Liver (tissue), 9 donors: Measurements from ENCODE around the gene CCNI2. TPM values are rescaled to one million over a fixed set of nuclear protein-coding genes. Genes with fewer than 3 reads are reported as not detected.

ENCODE experiments used
- DNase-seq: peaks from one replicate; pipeline ENCODE4 v3.0.0-alpha.2; 2017; ENCODE audit warnings: low spot score
- H3K27ac ChIP-seq, 2 donors: one replicate each; pipeline ENCODE4 v1.7.0; 2013; ENCODE audit warnings: inconsistent platforms in 2 of 2, low read length in 2 of 2, control low read depth in 1 of 2, low read depth in 1 of 2, mild to moderate bottlenecking in 1 of 2
- H3K27me3 ChIP-seq, 4 donors: one replicate each; pipeline versions ENCODE4 v1.6.1 to v1.7.0; 2013; ENCODE audit warnings: low read length in 3 of 4, inconsistent platforms in 1 of 4, mild to moderate bottlenecking in 1 of 4, moderate library complexity in 1 of 4; ENCODE audit not compliant: control insufficient read depth in 4 of 4, insufficient read depth in 4 of 4
- H3K36me3 ChIP-seq, 4 donors: one replicate each; pipeline versions ENCODE4 v1.6.1 to v1.7.0; 2013; ENCODE audit warnings: low read length in 3 of 4, mild to moderate bottlenecking in 3 of 4, low read depth in 1 of 4, moderate library complexity in 1 of 4; ENCODE audit not compliant: control insufficient read depth in 4 of 4, insufficient read depth in 3 of 4
- H3K4me1 ChIP-seq, 4 donors: one replicate each; pipeline versions ENCODE4 v1.6.1 to v1.7.0; 2013; ENCODE audit warnings: low read length in 3 of 4, mild to moderate bottlenecking in 3 of 4, moderate library complexity in 1 of 4; ENCODE audit not compliant: control insufficient read depth in 4 of 4, insufficient read depth in 4 of 4
- H3K4me3 ChIP-seq, 3 donors: one replicate each; pipeline versions ENCODE4 v1.6.1 to v1.7.0; 2013; ENCODE audit warnings: low read length in 3 of 3, control low read depth in 1 of 3, low read depth in 1 of 3, mild to moderate bottlenecking in 1 of 3
- H3K9ac ChIP-seq, 2 donors: one replicate each; pipeline ENCODE4 v1.7.0; 2013; ENCODE audit warnings: low read length in 2 of 2, mild to moderate bottlenecking in 2 of 2, moderate library complexity in 2 of 2, control low read depth in 1 of 2, low read depth in 1 of 2
- H3K9me3 ChIP-seq, 4 donors: one replicate each; pipeline versions ENCODE4 v1.6.1 to v1.7.0; 2013; ENCODE audit warnings: low read length in 3 of 4; ENCODE audit not compliant: control insufficient read depth in 4 of 4
- ATF3 ChIP-seq: IDR thresholded peaks from 2 replicates; pipeline ENCODE4 v1.6.1; 2016; ENCODE audit warnings: antibody characterized with exemption
- CTCF ChIP-seq: fragments of 150-350 bp; IDR thresholded peaks from 2 replicates; pipeline ENCODE4 v1.5.1; 2017; ENCODE audit warnings: improper control_type of control experiment, low read depth, low read length; ENCODE audit not compliant: missing input control
- FOXA1 ChIP-seq: IDR thresholded peaks from 2 replicates; pipeline ENCODE4 v1.6.1; 2016; ENCODE audit warnings: antibody characterized with exemption
- FOXA2 ChIP-seq: IDR thresholded peaks from 2 replicates; pipeline ENCODE4 v1.6.1; 2016; ENCODE audit warnings: antibody characterized with exemption
- GABPA ChIP-seq, 2 donors: IDR thresholded peaks in 1 of 2; conservative IDR thresholded peaks in 1 of 2; 2 replicates each; pipeline ENCODE4 v1.6.1; 2016; ENCODE audit warnings: antibody characterized with exemption in 2 of 2, mild to moderate bottlenecking in 1 of 2, moderate library complexity in 1 of 2
- HNF4A ChIP-seq, 2 donors: conservative IDR thresholded peaks; 2 replicates each; pipeline ENCODE4 v1.6.1; 2016; ENCODE audit warnings: antibody characterized with exemption in 2 of 2, mild to moderate bottlenecking in 2 of 2
- HNF4G ChIP-seq: IDR thresholded peaks from 2 replicates; pipeline ENCODE4 v1.6.1; 2016; ENCODE audit warnings: antibody characterized with exemption
- JUND ChIP-seq, 2 donors: IDR thresholded peaks; 2 replicates each; pipeline ENCODE4 v1.6.1; 2016; ENCODE audit warnings: antibody characterized with exemption in 2 of 2
- NR2F2 ChIP-seq: IDR thresholded peaks from 2 replicates; pipeline ENCODE4 v1.6.1; 2016; ENCODE audit warnings: antibody characterized with exemption
- RAD21 ChIP-seq, 2 donors: IDR thresholded peaks; 2 replicates each; pipeline ENCODE4 v1.6.1; 2016; ENCODE audit warnings: antibody characterized with exemption in 2 of 2, mild to moderate bottlenecking in 2 of 2
- SP1 ChIP-seq: IDR thresholded peaks from 2 replicates; pipeline ENCODE4 v1.6.1; 2018; ENCODE audit warnings: antibody characterized with exemption, mild to moderate bottlenecking
- TAF1 ChIP-seq: conservative IDR thresholded peaks from 2 replicates; pipeline ENCODE4 v1.6.1; 2016; ENCODE audit warnings: antibody characterized with exemption, mild to moderate bottlenecking
- YY1 ChIP-seq: IDR thresholded peaks from 2 replicates; pipeline ENCODE4 v1.6.1; 2016; ENCODE audit warnings: antibody characterized with exemption, mild to moderate bottlenecking
- ZBTB33 ChIP-seq: IDR thresholded peaks from 2 replicates; pipeline ENCODE4 v1.6.1; 2016; ENCODE audit warnings: antibody characterized with exemption
- WGBS: extraction: QIAGEN DNeasy Blood & Tissue Kit; methylation state at CpG from one replicate; pipeline ENCODE4 v1.1.7; 2013; 5-methylcytosine and 5-hydroxymethylcytosine counted together
- polyA plus RNA-seq, 2 donors: library from polyadenylated mRNA; stranded (reverse) in 1 of 2; unstranded in 1 of 2; fragments of 200-250 nt in 1 of 2; fragments of >200 nt in 1 of 2; fragmentation: Nextera tagmentation in 1 of 2; extraction: Ambion mirVana in 1 of 2; gene quantifications; one replicate each; pipeline versions ENCODE4 v1.2.1 to v1.2.3, GENCODE V29; 2013 to 2015
- total RNA-seq, 2 donors: library from RNA; depleted of rRNA; stranded (reverse); fragments of >200 nt; gene quantifications; one replicate each; pipeline ENCODE4 v1.2.3, GENCODE V29; 2014
- TF ChIP-seq, protein P1 (sequence below): IDR thresholded peaks from 2 replicates; pipeline ENCODE4 v1.6.1; 2016; ENCODE audit warnings: antibody characterized with exemption
- TF ChIP-seq, protein P2 (sequence below): IDR thresholded peaks from 2 replicates; pipeline ENCODE4 v1.6.1; 2016; ENCODE audit warnings: antibody characterized with exemption, mild to moderate bottlenecking
- donor health status: healthy.
- donor health status: healthy.
- donor health status: healthy.
- donor health status: healthy.
- donor health status: healthy.

CCNI2 gene
- total and polyA plus RNA-seq, 4 donors, result 0.02 to 0.57 (median 0.11) TPM

GRCh38 chr5:132754111-132754510, 6.9 kb downstream of the CCNI2 start:
- 97% methylated on average over 4 of the region's 4 CpGs for whole genome bisulfite sequencing
- Histone ChIP-seq H3K27ac (no peak overlapping the region), H3K27me3 (no peaks in the 10 kb centered on the region)

DNA sequence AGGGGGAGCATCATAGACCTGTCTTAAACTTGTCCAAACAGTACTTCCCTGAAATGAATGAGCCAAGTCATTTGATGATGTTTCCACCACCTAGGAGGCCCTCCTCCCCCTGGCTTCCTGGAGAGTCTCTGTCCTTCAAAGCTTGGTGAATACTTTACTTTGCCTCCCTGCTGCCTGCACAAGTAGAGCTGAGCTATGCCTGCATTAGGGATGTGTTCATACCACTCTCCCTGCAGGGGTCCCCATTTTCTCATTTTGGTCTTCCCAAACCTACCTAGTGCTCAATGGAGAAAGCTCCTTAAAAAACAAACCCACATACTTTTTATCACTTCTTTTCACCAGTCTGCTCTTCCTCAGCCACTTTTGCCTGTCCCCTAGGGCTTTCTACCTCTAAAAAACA, 7.7 kb downstream of the CCNI2 start:
- DNase-seq, result no peak
- peak; percentile 21 for TF ChIP-seq CTCF
- TF ChIP-seq NR2F2, result no peak
- no peak for TF ChIP-seq GABPA (IDR thresholded peaks at IDR 0.05 in 1 of 2, conservative IDR thresholded peaks at IDR 0.05 in 1 of 2)
- no peak for TF ChIP-seq ATF3
- TF ChIP-seq SP1, result no peak
- TF ChIP-seq, protein P1, sequence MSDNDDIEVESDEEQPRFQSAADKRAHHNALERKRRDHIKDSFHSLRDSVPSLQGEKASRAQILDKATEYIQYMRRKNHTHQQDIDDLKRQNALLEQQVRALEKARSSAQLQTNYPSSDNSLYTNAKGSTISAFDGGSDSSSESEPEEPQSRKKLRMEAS, result no peak
- TF ChIP-seq FOXA2, result no peak
- peak; percentile 64 to 77 for TF ChIP-seq RAD21 (IDR thresholded peaks at IDR 0.05)
- no peak for TF ChIP-seq HNF4G
- no peak for TF ChIP-seq ZBTB33
- no peak for TF ChIP-seq TAF1
- no peak for TF ChIP-seq FOXA1
- TF ChIP-seq JUND (IDR thresholded peaks at IDR 0.05), result no peak
- TF ChIP-seq, protein P2, sequence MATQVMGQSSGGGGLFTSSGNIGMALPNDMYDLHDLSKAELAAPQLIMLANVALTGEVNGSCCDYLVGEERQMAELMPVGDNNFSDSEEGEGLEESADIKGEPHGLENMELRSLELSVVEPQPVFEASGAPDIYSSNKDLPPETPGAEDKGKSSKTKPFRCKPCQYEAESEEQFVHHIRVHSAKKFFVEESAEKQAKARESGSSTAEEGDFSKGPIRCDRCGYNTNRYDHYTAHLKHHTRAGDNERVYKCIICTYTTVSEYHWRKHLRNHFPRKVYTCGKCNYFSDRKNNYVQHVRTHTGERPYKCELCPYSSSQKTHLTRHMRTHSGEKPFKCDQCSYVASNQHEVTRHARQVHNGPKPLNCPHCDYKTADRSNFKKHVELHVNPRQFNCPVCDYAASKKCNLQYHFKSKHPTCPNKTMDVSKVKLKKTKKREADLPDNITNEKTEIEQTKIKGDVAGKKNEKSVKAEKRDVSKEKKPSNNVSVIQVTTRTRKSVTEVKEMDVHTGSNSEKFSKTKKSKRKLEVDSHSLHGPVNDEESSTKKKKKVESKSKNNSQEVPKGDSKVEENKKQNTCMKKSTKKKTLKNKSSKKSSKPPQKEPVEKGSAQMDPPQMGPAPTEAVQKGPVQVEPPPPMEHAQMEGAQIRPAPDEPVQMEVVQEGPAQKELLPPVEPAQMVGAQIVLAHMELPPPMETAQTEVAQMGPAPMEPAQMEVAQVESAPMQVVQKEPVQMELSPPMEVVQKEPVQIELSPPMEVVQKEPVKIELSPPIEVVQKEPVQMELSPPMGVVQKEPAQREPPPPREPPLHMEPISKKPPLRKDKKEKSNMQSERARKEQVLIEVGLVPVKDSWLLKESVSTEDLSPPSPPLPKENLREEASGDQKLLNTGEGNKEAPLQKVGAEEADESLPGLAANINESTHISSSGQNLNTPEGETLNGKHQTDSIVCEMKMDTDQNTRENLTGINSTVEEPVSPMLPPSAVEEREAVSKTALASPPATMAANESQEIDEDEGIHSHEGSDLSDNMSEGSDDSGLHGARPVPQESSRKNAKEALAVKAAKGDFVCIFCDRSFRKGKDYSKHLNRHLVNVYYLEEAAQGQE, result no peak
- no peak for TF ChIP-seq YY1
- H3K36me3 ChIP-seq, result peaks cover 0 to 4% (median 0%) of the 10 kb centered on the region in 4 donors
- H3K4me1 ChIP-seq, result no peaks in the 10 kb centered on the region
- H3K9ac ChIP-seq, result no peak overlapping the region
- no peaks in the 10 kb centered on the region for H3K27me3 ChIP-seq
- H3K9me3 ChIP-seq, result no peaks in the 10 kb centered on the region
- no peak overlapping the region for H3K27ac ChIP-seq
- H3K4me3 ChIP-seq, result no peak overlapping the region

More at GRCh38 chr5:132754111-132754510, 6.9 kb downstream of the CCNI2 start:
- TF ChIP-seq HNF4A (conservative IDR thresholded peaks at IDR 0.05), result no peak
- TF ChIP-seq ZBTB33, result no peak
- Histone ChIP-seq H3K9me3 (no peaks in the 10 kb centered on the region), H3K9ac (no peak overlapping the region), H3K4me3 (no peak overlapping the region), H3K36me3 (no peaks in the 10 kb centered on the region), H3K4me1 (no peaks in the 10 kb centered on the region)
- no peak for DNase-seq
